PFSK-1 (cell line): ENCODE results near the gene RNF214.

Source experiments
- FOXP2 ChIP-seq: optimal IDR thresholded peaks from 2 replicates; pipeline ENCODE3; 2011; ENCODE audit warnings: borderline replicate concordance, control low read depth, inconsistent platforms; ENCODE audit not compliant: insufficient read depth; ENCODE audit errors: extremely low read length, extremely low read depth
- POLR2AphosphoS5 ChIP-seq: IDR thresholded peaks from 2 replicates; pipeline ENCODE4 v1.6.1; 2012; ENCODE audit warnings: low read depth, mild to moderate bottlenecking, control low read depth, low read length, moderate library complexity
- SIN3A ChIP-seq: IDR thresholded peaks from 2 replicates; pipeline ENCODE4 v1.6.1; 2012; ENCODE audit warnings: mild to moderate bottlenecking, low read length, moderate library complexity, borderline replicate concordance; ENCODE audit not compliant: insufficient read depth
- TAF1 ChIP-seq: IDR thresholded peaks from 2 replicates; pipeline ENCODE4 v1.6.1; 2012; ENCODE audit warnings: low read length, control low read depth, borderline replicate concordance; ENCODE audit not compliant: insufficient read depth
- TF ChIP-seq, protein P1 (sequence below), 2 experiments: IDR thresholded peaks; 2 replicates each; pipeline versions ENCODE4 v1.6.1 to v1.8.0; 2011 to 2012; ENCODE audit warnings: low read depth in 2 of 2, low read length in 2 of 2, control low read depth in 1 of 2, inconsistent platforms in 1 of 2, mild to moderate bottlenecking in 1 of 2, moderate library complexity in 1 of 2; ENCODE audit not compliant: insufficient read depth in 1 of 2

RNF214 gene

DNA sequence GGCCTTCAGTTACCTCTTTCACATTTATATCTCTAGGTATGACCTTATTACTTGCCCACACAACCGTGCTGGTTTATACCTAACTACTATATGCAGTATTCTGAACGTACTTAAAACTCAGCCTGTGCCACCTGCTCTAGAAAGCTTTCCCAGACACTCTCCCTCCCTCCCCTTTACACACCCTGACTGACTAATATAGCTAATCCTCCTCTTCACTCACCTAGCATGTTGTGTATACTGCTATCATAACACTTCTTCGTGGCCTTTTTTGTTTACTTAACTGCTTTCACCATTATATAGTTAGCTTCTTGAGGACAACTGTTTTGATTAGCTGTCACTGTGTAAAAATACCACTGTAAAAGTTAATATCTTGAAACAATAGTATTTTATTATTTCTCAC, 23.5 kb downstream of the RNF214 start:
- TF ChIP-seq POLR2AphosphoS5 (no peak), FOXP2 (no peak), SIN3A (no peak), TAF1 (no peak)
- TF ChIP-seq, protein P1, sequence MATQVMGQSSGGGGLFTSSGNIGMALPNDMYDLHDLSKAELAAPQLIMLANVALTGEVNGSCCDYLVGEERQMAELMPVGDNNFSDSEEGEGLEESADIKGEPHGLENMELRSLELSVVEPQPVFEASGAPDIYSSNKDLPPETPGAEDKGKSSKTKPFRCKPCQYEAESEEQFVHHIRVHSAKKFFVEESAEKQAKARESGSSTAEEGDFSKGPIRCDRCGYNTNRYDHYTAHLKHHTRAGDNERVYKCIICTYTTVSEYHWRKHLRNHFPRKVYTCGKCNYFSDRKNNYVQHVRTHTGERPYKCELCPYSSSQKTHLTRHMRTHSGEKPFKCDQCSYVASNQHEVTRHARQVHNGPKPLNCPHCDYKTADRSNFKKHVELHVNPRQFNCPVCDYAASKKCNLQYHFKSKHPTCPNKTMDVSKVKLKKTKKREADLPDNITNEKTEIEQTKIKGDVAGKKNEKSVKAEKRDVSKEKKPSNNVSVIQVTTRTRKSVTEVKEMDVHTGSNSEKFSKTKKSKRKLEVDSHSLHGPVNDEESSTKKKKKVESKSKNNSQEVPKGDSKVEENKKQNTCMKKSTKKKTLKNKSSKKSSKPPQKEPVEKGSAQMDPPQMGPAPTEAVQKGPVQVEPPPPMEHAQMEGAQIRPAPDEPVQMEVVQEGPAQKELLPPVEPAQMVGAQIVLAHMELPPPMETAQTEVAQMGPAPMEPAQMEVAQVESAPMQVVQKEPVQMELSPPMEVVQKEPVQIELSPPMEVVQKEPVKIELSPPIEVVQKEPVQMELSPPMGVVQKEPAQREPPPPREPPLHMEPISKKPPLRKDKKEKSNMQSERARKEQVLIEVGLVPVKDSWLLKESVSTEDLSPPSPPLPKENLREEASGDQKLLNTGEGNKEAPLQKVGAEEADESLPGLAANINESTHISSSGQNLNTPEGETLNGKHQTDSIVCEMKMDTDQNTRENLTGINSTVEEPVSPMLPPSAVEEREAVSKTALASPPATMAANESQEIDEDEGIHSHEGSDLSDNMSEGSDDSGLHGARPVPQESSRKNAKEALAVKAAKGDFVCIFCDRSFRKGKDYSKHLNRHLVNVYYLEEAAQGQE (IDR thresholded peaks at IDR 0.05; ENCODE audit: insufficient read depth in 1 of 2, low read depth in 2 of 2, low read length in 2 of 2) = no peak

DNA sequence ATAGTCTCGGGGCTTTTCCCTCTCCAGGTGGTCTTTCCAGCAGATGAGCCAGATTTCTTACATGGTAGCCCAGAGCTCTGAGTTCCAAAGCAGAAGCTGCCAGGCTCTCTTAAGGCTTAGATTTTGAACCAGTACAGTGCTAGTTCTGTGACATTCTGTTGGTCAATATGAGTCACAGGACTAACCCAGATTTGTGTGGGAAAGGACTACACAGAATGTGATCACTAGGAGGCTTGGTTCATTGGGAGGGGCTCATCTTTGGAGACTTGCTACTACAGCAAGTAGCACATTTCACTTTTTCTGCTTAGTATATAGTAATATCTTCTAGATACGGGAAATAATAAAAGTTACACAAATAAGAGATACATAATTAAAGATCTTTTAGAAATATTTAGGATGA, 24.1 kb downstream of the RNF214 start:
- TF ChIP-seq POLR2AphosphoS5 (no peak), SIN3A (no peak), TAF1 (no peak), FOXP2 (no peak)
- TF ChIP-seq, protein P1 (IDR thresholded peaks at IDR 0.05; ENCODE audit: insufficient read depth in 1 of 2, low read depth in 2 of 2, low read length in 2 of 2) = no peak

DNA sequence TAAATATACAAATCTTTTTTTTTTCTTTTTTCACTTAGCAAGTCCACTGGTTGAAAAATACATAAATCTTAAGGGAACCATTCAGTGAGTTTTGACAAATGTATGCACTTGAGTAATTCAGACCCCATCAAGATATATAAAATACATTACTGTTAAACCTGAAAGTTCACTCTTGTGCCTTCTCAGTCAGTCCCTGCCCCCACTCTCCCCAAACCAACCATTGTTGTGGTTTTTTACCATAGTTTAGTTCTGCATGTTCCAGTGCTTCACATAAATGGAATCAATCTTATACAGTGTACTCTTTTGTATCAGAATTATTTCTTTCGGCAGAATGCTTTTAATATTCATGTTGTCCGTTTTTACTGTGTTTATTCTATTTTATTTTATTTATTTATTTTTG, 26.1 kb downstream of the RNF214 start:
- TF ChIP-seq FOXP2 (no peak), POLR2AphosphoS5 (no peak), TAF1 (no peak), SIN3A (no peak)
- TF ChIP-seq, protein P1 (IDR thresholded peaks at IDR 0.05; ENCODE audit: insufficient read depth in 1 of 2, low read depth in 2 of 2, low read length in 2 of 2) = no peak

DNA sequence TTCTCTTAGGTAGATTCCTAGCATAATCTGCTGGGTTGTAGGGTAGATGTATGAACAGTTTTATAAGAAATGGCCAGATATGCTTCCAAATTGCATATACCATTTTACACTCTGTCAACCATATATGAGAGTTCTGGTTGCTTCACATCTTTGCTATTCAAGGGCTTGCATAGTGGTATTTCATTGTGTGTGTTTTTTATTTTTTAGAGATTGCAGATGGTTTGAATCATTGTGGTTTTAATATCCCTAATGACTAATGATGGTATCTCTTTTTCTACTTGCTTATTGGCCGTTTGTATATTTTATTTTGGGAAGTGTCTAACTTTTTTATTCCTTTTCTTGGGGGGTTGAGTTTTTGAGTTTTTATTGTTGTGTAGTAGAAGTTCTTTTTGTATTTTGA, 26.9 kb downstream of the RNF214 start:
- TF ChIP-seq, protein P1 (IDR thresholded peaks at IDR 0.05; ENCODE audit: insufficient read depth in 1 of 2, low read depth in 2 of 2, low read length in 2 of 2) = no peak

DNA sequence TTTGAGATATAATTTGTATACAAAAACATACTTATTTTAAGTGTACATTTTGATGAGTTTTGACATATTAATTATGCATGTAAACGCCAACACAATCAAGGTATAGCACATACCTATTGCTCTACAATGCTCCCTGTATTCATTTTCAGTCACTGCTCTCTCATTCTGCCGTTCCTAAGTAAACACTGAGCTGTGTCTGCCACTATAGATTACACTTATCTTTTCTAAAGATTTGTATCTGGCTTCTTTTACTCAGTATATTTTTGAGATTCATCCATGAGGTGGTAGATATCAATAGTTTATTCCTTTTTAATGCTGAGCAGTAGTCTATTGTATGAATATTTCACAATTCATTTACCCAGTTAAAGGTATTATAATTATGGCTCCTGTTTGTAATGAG, 33.3 kb downstream of the RNF214 start:
- TF ChIP-seq FOXP2 (no peak), TAF1 (no peak), POLR2AphosphoS5 (no peak), SIN3A (no peak)
- TF ChIP-seq, protein P1 (IDR thresholded peaks at IDR 0.05; ENCODE audit: insufficient read depth in 1 of 2, low read depth in 2 of 2, low read length in 2 of 2) = no peak
